Neural crest cell (in vitro differentiated cells): ENCODE data around the gene KLKB1. TPM values are rescaled to one million over a fixed set of nuclear protein-coding genes. Genes with fewer than 3 reads are reported as not detected.

ENCODE experiments used
- DNase-seq: peaks from one replicate; pipeline ENCODE4 v3.0.0; 2021; ENCODE audit warnings: low read depth, mixed read lengths, low spot score
- H3K27ac Mint-ChIP-seq: one replicate; pipeline ENCODE4 v1.8.0; 2021; ENCODE audit warnings: mild to moderate bottlenecking, mixed read lengths; ENCODE audit not compliant: unreplicated experiment
- H3K27me3 Mint-ChIP-seq: 2 replicates; pipeline ENCODE4 v1.8.0; 2021; ENCODE audit warnings: low read depth, mild to moderate bottlenecking, mixed read lengths
- H3K36me3 Mint-ChIP-seq: 2 replicates; pipeline ENCODE4 v1.8.0; 2021; ENCODE audit warnings: low read depth, mild to moderate bottlenecking, mixed read lengths
- H3K4me1 Mint-ChIP-seq: 2 replicates; pipeline ENCODE4 v1.8.0; 2021; ENCODE audit warnings: mixed read lengths
- H3K4me3 Mint-ChIP-seq: one replicate; pipeline ENCODE4 v1.8.0; 2021; ENCODE audit warnings: mild to moderate bottlenecking, mixed read lengths
- H3K9me3 Mint-ChIP-seq: 2 replicates; pipeline ENCODE4 v1.8.0; 2021; ENCODE audit warnings: mixed read lengths
- total RNA-seq: library from RNA; stranded (reverse); gene quantifications from 2 replicates; pipeline ENCODE4 v1.2.1, GENCODE V29; 2021
- TF ChIP-seq, protein P1 (sequence below): fragments of 200-600 bp; sonication (generic); conservative IDR thresholded peaks from 2 replicates; pipeline ENCODE4 v1.5.0; 2021; ENCODE audit warnings: antibody characterized with exemption, mild to moderate bottlenecking

The KLKB1 gene
- total RNA-seq, 1 donor from 2014 or later: 0.49 TPM

DNA sequence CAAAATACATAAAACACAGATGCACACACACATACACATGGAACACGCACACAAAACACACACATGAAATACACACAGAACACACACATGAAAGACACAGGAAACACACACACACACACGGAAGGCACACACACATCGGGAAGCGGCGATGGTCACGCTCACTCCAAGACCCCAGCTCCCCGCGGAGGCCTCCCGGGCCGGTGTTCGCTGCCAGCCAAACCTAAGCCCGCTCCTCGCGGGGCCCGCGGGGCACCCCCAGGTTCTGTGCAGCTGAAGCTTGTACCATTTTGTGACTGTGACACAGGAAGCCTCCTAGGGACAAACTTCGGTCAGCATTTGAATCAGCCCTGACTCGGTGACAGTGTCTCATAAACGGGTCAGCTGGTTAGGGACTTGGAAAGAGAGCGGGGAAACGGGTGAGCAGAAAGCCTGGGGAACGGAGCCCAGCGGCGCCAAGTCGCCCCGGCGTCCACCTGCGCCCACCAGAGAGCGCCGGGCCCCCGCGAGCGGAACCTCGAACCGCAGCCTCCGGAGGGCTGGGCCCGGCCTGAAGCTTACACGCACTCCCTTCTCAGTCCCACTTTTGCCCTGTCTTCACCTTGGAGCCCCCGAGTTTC, 70.8 kb downstream of the KLKB1 start:
- TF ChIP-seq, protein P1, sequence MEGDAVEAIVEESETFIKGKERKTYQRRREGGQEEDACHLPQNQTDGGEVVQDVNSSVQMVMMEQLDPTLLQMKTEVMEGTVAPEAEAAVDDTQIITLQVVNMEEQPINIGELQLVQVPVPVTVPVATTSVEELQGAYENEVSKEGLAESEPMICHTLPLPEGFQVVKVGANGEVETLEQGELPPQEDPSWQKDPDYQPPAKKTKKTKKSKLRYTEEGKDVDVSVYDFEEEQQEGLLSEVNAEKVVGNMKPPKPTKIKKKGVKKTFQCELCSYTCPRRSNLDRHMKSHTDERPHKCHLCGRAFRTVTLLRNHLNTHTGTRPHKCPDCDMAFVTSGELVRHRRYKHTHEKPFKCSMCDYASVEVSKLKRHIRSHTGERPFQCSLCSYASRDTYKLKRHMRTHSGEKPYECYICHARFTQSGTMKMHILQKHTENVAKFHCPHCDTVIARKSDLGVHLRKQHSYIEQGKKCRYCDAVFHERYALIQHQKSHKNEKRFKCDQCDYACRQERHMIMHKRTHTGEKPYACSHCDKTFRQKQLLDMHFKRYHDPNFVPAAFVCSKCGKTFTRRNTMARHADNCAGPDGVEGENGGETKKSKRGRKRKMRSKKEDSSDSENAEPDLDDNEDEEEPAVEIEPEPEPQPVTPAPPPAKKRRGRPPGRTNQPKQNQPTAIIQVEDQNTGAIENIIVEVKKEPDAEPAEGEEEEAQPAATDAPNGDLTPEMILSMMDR: no peak

DNA sequence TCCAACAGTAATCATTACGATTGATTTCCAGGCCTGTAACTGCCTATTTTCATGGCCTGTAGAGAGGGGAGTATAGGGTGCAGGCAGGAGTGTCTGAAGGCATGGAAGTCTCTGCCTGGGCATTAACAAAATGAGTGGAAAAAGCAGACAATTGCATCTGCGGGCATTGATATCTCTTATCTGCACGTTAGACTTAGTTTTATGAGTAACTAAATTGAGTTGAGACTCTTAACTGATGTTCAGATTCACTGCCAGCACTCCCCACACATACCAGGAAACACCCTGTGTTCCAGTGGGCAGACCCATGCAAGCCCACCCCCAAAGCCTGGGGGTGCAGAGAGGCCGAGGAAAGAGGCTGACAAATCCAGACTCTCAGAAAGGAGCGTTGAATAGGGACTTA, 72.0 kb downstream of the KLKB1 start:
- Mint-ChIP-seq H3K27ac (no peak overlapping the region), H3K9me3 (no peaks in the 10 kb centered on the region), H3K36me3 (no peaks in the 10 kb centered on the region), H3K4me3 (no peak overlapping the region), H3K4me1 (peaks cover 4% of the 10 kb centered on the region), H3K27me3 (peaks cover 10% of the 10 kb centered on the region)
- no peak for DNase-seq
- TF ChIP-seq, protein P1: no peak

More for the DNA sequence above, 70.8 kb downstream of the KLKB1 start:
- H3K27me3 Mint-ChIP-seq: peaks cover 10% of the 10 kb centered on the region
- DNase-seq: no peak
- no peaks in the 10 kb centered on the region for H3K36me3 Mint-ChIP-seq
- no peak overlapping the region for H3K27ac Mint-ChIP-seq
- peaks cover 4% of the 10 kb centered on the region for H3K4me1 Mint-ChIP-seq
- no peaks in the 10 kb centered on the region for H3K9me3 Mint-ChIP-seq
- no peak overlapping the region for H3K4me3 Mint-ChIP-seq

DNA sequence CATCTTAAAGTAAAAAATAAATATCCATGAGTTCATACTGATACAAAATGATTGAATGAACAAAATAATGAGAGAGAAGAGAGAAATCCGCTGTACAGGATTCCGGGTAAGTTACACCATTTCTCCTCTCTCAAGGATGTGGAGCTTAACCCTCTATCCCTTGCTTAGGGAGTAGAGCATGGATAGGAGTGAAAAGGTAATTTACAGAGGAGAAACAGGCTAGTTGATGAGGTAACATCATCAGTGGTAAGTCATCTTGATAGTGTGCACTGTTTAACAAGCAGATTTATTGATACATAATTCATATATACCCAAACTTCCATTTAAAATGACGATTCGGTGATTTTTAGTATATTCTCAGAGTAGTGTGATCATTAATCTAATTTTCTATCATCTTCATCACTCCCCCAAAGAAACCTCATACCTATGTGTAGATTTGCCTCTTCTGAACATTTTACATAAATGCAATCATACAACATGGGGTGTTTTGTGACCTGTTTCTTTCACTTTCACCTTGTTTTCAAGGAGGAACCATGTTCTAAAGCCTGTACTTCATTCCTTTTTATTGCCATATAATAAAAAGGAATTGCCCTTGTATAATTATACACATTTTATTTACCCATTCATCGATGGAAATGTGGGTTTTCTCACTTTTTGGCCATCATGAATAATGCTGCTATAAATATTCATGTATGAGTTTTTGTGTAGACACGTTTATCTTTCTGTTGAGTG, 73.5 kb downstream of the KLKB1 start:
- Mint-ChIP-seq H3K4me1 (peaks cover 12% of the 10 kb centered on the region), H3K36me3 (no peaks in the 10 kb centered on the region), H3K9me3 (no peaks in the 10 kb centered on the region), H3K27me3 (peaks cover 10% of the 10 kb centered on the region), H3K4me3 (no peak overlapping the region), H3K27ac (no peak overlapping the region)
- TF ChIP-seq, protein P1: no peak
- no peak for DNase-seq

DNA sequence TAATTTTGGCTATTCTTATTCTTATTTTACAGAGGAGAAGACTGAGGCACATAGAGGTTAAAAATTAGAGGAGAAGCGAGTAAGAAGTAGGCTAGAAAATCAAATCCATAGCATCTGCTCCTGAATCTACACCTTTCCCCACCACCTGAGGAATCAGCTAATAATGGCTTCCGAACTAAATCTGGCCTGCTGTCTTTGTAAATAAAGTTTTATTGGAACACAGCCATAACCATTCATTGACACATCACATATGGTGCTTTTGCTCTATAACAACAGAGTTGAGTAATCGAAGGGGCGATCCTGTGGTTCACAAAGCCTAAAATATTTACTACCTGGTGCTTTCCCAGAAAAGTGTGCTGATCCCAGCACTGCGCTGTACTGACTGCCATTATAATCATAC, 76.9 kb downstream of the KLKB1 start:
- TF ChIP-seq, protein P1: no peak
- no peak for DNase-seq

DNA sequence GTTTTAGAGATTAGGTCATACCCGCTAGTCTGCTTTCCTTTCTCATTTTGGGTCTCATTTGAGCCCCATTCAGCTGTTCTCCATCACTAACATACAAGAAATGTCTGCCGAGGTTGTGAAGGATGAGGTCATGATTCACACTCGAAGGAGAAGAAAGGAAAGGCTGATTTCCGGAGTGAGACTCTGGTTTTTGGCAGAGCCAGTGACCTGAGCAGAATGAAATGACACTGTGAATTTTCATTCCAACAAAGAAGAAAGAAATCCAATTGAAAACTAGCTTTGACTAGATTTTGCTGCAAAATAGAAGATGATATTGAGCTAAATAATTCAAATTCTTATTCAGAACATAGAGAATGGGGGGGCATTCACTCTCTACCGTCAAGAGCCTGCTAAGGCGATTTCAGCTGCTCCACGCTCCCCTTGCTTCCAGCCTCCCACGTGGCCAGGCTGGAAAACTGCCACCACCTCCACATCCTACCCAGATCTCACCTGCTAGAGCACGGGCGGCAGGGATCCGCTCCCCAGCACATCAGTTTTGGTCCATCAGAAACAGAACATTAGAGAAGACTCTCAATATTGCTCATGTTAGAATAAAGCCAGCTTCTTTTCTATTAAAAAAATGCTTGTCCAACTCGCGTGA, 77.7 kb downstream of the KLKB1 start:
- Mint-ChIP-seq H3K36me3 (no peaks in the 10 kb centered on the region), H3K4me1 (peaks cover 8% of the 10 kb centered on the region), H3K27ac (no peak overlapping the region), H3K9me3 (no peaks in the 10 kb centered on the region), H3K4me3 (no peak overlapping the region), H3K27me3 (peaks cover 4% of the 10 kb centered on the region)
- DNase-seq: no peak
- TF ChIP-seq, protein P1: no peak

More for the DNA sequence above, 76.9 kb downstream of the KLKB1 start:
- Mint-ChIP-seq H3K27me3 (peaks cover 7% of the 10 kb centered on the region), H3K36me3 (no peaks in the 10 kb centered on the region), H3K4me3 (no peak overlapping the region), H3K27ac (no peak overlapping the region), H3K4me1 (peaks cover 8% of the 10 kb centered on the region), H3K9me3 (no peaks in the 10 kb centered on the region)
